HG03378 (cell line): Measurements from ENCODE around the gene CCT7.
A peak's percentile ranks its signal among the peaks of the same experiment; 100 is the strongest.

Experiments used
- ATAC-seq: cut with Tn5 transposase; IDR thresholded peaks from one replicate; pipeline ENCODE4 v1.9.1; 2021; ENCODE audit warnings: mild to moderate bottlenecking, moderate library complexity; ENCODE audit not compliant: unreplicated experiment

Gene CCT7

DNA sequence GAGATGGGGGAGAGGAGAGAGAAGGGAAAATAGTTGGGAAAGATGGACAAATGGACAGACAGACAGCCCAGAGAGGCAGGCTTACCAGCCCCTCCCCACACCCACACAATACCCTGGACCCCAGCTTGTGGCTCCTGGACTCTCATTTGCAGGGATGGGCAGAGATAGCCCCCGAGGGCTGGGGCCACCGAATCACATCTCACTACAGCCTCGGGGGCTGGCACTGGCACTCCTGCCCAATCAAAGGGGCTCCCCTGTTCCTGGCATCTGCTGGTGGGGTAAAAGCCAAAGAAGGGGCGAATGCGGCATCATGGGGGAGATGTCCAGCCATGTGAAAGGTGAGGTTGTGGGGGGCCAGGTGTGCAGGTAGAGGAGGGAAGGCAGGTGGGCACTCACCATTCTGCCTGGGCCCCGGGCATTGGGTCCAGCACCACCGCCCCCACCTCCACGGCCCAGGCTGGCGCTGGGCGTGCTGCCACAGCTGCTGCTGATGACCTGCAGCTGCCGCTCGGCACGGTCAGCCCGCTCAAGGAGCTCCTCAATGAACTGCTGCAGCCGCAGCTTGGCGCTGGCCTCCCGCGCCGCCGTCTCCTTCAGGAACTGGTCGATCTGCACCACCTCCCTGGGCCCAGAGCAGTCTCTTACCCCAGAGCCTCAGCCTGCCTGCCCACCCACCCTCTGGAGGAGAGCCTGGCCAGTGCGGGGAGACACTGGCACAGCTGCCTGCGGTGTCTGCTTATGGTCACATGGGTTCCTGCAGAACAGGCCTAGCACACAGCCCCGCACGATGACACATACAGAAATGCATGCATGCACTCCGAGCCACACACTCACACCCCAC lies 32.2 kb downstream of the CCT7 start:
- no peak for ATAC-seq

- no peak for ATAC-seq
Measured at GRCh38 chr2:73267008-73267407, 32.9 kb downstream of the CCT7 start.

- ATAC-seq, result no peak
Measured at GRCh38 chr2:73268366-73268829, 34.3 kb downstream of the CCT7 start.

- ATAC-seq, result no peak
Measured at GRCh38 chr2:73268830-73269685, 35.0 kb downstream of the CCT7 start.

DNA sequence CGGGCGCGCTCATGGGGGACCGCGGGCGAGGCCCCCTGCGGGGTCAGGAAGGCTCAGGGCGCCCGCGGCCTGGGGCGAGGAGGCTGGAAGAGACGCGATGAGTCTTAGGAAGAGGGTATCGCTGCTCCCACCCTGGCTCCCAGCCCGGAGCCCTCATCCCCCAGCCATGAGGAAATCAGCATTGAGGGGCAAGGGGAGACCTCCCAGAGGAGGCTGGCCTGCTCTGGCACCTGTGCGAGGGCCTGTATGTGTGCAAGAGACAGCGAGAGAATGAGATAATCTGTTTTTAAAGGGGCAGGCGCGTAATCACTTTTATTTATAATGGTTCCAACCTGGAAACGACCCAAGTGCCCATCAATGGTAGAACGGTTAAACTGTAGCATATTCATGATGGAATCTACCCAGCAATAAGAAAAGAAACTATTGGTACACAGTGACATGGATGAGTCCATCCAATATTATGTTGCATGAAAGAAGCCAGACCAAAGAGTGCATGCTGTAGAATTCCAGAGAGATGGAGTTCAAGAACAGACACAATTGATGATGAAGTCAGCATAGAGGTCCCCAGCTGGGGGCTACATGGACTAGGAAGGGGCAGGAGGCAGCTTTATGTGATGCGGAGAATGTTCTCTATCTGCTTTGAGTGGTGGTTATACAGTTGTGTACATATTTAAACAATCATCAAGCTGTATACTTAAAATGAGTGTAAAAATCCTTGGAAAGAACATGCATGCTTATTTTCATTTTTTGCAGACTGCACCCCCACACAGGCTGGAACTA lies 35.8 kb downstream of the CCT7 start:
- ATAC-seq, result no peak

- no peak for ATAC-seq
Measured at GRCh38 chr2:73272270-73272669, 38.2 kb downstream of the CCT7 start.

DNA sequence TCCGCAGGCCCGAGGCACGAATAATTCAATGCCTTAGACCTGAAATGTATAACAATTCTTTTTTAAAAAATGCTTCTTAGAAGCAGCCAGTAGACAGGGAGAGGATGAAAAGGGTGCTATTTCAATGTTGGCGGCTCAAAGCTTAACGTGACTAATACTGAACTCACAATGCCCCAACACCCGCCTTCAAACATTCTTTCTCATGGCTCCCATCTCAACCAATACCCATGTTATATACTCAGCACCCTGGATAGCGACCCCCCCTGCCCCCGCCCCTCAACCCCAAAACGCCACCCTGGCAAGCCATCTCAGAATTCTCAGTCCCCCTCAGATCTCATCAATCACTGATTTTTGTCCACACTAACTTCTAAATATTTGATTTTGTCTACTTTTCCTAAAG lies 45.7 kb downstream of the CCT7 start:
- ATAC-seq, result no peak

DNA sequence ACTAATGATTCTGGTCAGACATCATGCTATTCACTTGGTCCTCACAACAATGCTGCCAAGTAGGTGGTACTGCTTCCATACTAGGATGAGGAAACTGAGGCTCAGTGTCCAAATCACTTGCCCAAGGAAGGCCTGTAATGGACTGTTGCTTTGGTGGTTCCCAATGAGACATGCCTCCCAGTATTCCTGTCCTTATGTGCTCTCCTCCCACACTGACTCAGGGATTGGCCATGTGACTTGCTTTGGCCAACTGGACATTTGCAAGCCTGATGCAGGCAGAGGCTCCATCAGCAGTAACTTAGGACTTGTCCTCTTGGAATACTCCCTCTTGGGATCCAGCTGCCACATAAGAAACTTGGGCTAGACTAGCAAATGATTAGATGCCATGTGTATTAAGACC lies 47.1 kb downstream of the CCT7 start:
- no peak for ATAC-seq

DNA sequence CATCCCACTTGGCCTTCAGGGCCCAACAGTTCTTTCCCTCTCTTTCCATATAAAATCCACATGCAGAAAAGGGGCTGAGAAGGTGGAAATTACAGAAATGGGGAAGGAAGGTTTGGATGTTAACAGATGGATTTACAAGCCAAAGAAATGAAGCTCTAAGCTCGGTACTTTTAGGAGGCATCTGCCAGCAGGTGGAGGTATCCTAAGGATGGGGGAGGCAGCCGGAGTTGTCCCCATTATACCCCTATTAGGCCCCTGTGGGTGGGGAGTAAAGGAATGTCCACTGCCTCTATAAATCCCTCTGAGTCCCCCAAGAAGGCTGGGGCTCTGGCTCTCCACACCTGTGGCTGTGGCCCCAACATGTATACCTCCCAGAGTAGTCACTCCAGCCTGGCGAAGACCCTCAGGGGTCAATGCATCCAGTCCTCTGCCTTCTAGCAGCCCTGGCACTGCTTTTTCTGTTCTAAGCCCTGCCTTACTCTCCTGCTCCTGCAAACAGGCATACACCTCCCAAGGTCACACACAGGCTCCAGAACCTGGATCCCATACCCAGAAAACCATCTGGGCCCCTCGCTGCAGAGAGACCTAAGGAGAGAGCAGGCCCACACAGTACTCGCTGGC lies 48.9 kb downstream of the CCT7 start:
- ATAC-seq, result no peak

GRCh38 chr2:73283545-73284295 lies 49.6 kb downstream of the CCT7 start:
- no peak for ATAC-seq

GRCh38 chr2:73284296-73285158 lies 50.4 kb downstream of the CCT7 start, which contains the start of gene FBXO41:
Gene FBXO41 (minus strand): TSS chr2:73284478. CDS start chr2:73269630, 14,848 bp downstream.
- ATAC-seq, result peak; percentile 45

- ATAC-seq, result peak; percentile 65
Measured at GRCh38 chr2:73285159-73285739, 51.1 kb downstream of the CCT7 start.

DNA sequence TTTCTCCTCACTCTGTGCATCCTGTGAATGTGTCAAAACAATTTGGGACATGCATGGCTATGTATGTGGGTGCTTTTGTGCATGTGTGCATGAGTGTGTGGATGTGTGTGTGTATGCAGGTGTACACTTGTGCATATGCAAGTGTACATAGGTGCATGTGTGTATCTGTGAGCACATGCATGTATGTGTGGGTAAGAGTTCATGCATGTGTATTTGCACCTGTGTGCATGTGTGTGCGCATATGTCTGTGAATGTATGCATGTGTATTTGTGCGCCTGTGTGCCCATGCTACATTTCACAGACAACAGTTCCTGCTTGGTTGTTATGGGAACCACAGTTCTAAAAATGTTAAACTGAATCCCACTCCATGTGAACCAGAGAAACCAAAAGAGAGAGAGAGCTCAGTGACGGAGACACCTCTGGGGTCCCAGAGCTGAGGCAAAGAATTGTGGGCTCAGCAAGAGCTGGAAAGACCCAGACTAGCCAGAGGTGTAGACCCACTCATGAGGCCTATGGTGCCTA lies 52.1 kb downstream of the CCT7 start:
- no peak for ATAC-seq

DNA sequence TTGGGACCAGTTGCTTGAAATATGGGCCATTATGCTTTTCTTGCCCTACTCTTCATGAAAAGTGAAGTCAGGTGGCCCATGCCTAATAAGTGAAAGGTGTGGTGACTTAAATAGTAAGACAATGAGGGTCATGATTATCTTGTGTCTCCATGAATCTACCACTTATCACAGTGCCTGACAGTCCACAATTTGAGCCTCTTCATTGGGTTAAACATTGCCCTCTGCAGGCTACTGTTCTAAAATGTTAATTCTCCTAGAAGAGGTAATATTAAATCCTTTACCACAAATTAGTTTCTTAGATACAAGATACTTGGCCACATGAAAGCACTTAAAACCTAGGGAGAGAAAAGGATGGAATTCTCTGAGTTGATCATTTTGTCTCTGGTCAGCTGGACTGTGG lies 55.2 kb downstream of the CCT7 start:
- ATAC-seq, result no peak

GRCh38 chr2:73290049-73290839 lies 56.1 kb downstream of the CCT7 start:
- no peak for ATAC-seq

DNA sequence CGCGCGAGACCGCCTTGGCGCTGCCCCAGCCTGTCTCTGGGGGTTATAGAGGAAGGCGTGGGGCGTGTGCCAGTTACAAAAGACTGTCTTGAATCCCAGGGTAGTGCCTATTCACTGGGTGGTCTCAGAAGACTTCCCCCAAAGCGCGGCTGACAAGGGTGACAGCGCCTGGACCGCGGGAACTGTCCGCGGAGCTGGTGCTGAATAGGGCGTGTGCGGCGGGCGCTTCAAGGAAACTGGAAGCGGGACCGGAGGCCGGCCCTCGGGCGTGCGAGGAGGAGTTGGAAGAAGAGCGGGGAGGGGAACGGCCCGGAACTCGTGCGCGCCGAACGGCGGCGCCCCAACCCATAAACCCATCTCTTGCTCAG lies 57.0 kb downstream of the CCT7 start:
- no peak for ATAC-seq

- ATAC-seq, result no peak
Measured at GRCh38 chr2:73291461-73292315, 57.6 kb downstream of the CCT7 start.
